ENCODE measurements around the gene RPUSD1.

RPUSD1 gene

DNA sequence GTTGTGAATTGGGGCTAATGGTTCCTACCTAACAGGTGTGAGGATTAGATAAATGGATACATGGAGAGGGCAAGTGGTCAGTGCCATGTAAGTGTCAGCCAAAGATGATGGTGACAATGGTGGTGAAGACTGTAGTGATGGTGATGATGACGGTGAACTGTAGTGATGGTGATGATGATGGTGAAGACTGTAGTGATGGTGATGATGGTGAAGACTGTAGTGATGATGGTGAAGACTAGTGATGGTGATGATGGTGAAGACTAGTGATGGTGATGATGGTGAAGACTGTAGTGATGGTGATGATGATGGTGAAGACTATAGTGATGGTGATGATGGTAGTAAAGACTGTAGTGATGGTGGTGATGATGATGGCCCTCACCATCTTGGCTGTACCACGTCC, 30.4 kb upstream of the RPUSD1 start:
- TF ChIP-seq GLIS3 (CRISPR knock-in tag; IDR thresholded peaks at IDR 0.05) (no peak), CSDC2 (CRISPR knock-in tag; IDR thresholded peaks at IDR 0.05) (no peak), BACH2 (CRISPR knock-in tag; IDR thresholded peaks at IDR 0.05; ENCODE audit: borderline replicate concordance) (no peak), ESRRG (CRISPR knock-in tag; IDR thresholded peaks at IDR 0.05) (no peak), ZFP30 (CRISPR knock-in tag; IDR thresholded peaks at IDR 0.05) (no peak), SNAI2 (CRISPR knock-in tag; IDR thresholded peaks at IDR 0.05) (no peak), PPARA (CRISPR knock-in tag; IDR thresholded peaks at IDR 0.05; ENCODE audit: borderline replicate concordance) (no peak), TCF4 (CRISPR knock-in tag; IDR thresholded peaks at IDR 0.05; ENCODE audit: borderline replicate concordance) (no peak), TOX (CRISPR knock-in tag; IDR thresholded peaks at IDR 0.05; ENCODE audit: borderline replicate concordance) (no peak), ISL1 (CRISPR knock-in tag; IDR thresholded peaks at IDR 0.05) (no peak), ZC3H10 (CRISPR knock-in tag; IDR thresholded peaks at IDR 0.05) (no peak), ZNF8 (CRISPR knock-in tag; IDR thresholded peaks at IDR 0.05) (no peak), OSR1 (CRISPR knock-in tag; IDR thresholded peaks at IDR 0.05) (no peak), ZNF565 (CRISPR knock-in tag; conservative IDR thresholded peaks at IDR 0.05; ENCODE audit: low read depth) (no peak), ZNF70 (CRISPR knock-in tag; IDR thresholded peaks at IDR 0.05) (no peak)
- TF ChIP-seq, protein P1, sequence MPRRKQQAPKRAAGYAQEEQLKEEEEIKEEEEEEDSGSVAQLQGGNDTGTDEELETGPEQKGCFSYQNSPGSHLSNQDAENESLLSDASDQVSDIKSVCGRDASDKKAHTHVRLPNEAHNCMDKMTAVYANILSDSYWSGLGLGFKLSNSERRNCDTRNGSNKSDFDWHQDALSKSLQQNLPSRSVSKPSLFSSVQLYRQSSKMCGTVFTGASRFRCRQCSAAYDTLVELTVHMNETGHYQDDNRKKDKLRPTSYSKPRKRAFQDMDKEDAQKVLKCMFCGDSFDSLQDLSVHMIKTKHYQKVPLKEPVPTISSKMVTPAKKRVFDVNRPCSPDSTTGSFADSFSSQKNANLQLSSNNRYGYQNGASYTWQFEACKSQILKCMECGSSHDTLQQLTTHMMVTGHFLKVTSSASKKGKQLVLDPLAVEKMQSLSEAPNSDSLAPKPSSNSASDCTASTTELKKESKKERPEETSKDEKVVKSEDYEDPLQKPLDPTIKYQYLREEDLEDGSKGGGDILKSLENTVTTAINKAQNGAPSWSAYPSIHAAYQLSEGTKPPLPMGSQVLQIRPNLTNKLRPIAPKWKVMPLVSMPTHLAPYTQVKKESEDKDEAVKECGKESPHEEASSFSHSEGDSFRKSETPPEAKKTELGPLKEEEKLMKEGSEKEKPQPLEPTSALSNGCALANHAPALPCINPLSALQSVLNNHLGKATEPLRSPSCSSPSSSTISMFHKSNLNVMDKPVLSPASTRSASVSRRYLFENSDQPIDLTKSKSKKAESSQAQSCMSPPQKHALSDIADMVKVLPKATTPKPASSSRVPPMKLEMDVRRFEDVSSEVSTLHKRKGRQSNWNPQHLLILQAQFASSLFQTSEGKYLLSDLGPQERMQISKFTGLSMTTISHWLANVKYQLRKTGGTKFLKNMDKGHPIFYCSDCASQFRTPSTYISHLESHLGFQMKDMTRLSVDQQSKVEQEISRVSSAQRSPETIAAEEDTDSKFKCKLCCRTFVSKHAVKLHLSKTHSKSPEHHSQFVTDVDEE (CRISPR knock-in tag; IDR thresholded peaks at IDR 0.05), result no peak
- TF ChIP-seq, protein P2, sequence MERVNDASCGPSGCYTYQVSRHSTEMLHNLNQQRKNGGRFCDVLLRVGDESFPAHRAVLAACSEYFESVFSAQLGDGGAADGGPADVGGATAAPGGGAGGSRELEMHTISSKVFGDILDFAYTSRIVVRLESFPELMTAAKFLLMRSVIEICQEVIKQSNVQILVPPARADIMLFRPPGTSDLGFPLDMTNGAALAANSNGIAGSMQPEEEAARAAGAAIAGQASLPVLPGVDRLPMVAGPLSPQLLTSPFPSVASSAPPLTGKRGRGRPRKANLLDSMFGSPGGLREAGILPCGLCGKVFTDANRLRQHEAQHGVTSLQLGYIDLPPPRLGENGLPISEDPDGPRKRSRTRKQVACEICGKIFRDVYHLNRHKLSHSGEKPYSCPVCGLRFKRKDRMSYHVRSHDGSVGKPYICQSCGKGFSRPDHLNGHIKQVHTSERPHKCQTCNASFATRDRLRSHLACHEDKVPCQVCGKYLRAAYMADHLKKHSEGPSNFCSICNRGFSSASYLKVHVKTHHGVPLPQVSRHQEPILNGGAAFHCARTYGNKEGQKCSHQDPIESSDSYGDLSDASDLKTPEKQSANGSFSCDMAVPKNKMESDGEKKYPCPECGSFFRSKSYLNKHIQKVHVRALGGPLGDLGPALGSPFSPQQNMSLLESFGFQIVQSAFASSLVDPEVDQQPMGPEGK (CRISPR knock-in tag; IDR thresholded peaks at IDR 0.05; ENCODE audit: borderline replicate concordance), result no peak
- ATAC-seq, result no peak

DNA sequence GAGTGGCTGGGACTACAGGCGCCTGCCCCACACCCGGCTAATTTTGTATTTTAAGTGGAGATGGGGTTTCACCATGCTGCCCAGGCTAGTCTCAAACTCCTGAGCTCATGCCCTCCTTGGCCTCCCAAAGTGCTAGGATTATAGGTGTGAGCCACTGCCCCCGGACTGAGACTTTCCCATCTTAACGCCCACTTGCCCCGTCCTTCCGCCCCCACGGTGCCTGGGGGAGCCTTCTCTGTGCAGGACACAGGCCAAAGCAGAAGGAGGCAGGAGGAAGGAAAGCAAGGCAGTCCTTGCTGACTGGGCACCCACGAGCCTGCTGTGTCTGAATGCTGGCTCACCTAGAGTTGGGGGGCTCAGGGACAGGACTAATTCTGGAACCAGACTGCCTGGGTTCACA, 30.0 kb upstream of the RPUSD1 start:
- TF ChIP-seq, protein P3, sequence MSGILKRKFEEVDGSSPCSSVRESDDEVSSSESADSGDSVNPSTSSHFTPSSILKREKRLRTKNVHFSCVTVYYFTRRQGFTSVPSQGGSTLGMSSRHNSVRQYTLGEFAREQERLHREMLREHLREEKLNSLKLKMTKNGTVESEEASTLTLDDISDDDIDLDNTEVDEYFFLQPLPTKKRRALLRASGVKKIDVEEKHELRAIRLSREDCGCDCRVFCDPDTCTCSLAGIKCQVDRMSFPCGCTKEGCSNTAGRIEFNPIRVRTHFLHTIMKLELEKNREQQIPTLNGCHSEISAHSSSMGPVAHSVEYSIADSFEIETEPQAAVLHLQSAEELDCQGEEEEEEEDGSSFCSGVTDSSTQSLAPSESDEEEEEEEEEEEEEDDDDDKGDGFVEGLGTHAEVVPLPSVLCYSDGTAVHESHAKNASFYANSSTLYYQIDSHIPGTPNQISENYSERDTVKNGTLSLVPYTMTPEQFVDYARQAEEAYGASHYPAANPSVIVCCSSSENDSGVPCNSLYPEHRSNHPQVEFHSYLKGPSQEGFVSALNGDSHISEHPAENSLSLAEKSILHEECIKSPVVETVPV (CRISPR knock-in tag; IDR thresholded peaks at IDR 0.05), result no peak
- TF ChIP-seq ZNF8 (CRISPR knock-in tag; IDR thresholded peaks at IDR 0.05) (no peak), RARB (CRISPR knock-in tag; IDR thresholded peaks at IDR 0.05) (no peak), ZNF565 (CRISPR knock-in tag; conservative IDR thresholded peaks at IDR 0.05; ENCODE audit: low read depth) (no peak), OSR1 (CRISPR knock-in tag; IDR thresholded peaks at IDR 0.05) (no peak), ARNTL (CRISPR knock-in tag; IDR thresholded peaks at IDR 0.05; ENCODE audit: borderline replicate concordance, low read depth) (no peak), ZFP30 (CRISPR knock-in tag; IDR thresholded peaks at IDR 0.05) (no peak), SNAI2 (CRISPR knock-in tag; IDR thresholded peaks at IDR 0.05) (no peak), ZNF70 (CRISPR knock-in tag; IDR thresholded peaks at IDR 0.05) (no peak), ZFP3 (CRISPR knock-in tag; IDR thresholded peaks at IDR 0.05) (no peak), CSDC2 (CRISPR knock-in tag; IDR thresholded peaks at IDR 0.05) (no peak)

DNA sequence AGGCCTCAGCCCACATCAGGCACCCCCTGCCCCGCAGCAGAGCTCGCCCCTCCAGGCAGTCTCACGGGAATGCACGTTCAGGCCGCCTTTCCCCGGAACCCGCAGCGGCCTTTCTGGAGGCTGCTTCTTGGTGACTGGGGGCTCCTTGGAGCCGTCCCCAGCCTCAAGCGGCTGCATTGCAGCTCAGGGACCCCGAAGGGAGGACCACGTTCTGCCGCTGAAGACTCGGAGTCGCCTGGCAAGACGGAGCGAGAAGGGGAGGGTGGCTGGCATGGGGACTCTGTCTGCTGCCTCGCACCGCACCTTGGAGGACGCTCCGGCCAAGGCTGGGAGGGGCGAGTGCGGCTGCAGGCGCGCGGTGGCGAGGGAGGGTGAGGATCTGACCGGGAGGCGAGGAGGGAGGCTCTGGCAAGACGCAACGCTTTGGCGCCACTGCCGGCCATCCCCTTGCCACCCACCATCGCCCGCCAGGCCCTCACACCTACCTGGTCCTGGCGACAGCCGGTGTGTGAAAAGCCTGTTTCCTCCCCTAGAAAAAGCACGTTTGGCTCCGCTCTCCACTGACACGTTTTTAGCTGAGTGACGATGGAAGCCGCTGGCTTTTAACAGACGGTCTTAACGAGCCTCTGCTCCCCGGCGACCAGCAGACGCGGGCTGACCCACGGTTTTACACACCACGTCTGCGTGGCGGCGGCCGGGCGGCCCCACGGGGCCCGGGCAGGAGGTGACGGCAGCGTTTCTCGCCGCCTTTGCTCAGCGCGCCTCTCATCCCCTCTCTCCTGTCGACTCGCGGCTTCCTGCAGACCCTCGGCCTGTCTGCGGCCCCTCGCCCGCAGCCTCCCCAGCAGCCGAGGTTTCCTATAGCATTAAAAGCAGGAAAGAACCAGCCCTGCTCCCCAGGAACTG, 29.1 kb upstream of the RPUSD1 start:
- TF ChIP-seq RARB (CRISPR knock-in tag; IDR thresholded peaks at IDR 0.05) (no peak), GLIS3 (CRISPR knock-in tag; IDR thresholded peaks at IDR 0.05) (no peak), TCF4 (CRISPR knock-in tag; IDR thresholded peaks at IDR 0.05; ENCODE audit: borderline replicate concordance) (no peak), ZNF8 (CRISPR knock-in tag; IDR thresholded peaks at IDR 0.05) (no peak), BACH2 (CRISPR knock-in tag; IDR thresholded peaks at IDR 0.05; ENCODE audit: borderline replicate concordance) (no peak), ZNF565 (CRISPR knock-in tag; conservative IDR thresholded peaks at IDR 0.05; ENCODE audit: low read depth) (no peak), ZC3H10 (CRISPR knock-in tag; IDR thresholded peaks at IDR 0.05) (no peak), ZFP30 (CRISPR knock-in tag; IDR thresholded peaks at IDR 0.05) (no peak), ZNF70 (CRISPR knock-in tag; IDR thresholded peaks at IDR 0.05) (no peak), OSR1 (CRISPR knock-in tag; IDR thresholded peaks at IDR 0.05) (no peak)
- TF ChIP-seq, protein P4, sequence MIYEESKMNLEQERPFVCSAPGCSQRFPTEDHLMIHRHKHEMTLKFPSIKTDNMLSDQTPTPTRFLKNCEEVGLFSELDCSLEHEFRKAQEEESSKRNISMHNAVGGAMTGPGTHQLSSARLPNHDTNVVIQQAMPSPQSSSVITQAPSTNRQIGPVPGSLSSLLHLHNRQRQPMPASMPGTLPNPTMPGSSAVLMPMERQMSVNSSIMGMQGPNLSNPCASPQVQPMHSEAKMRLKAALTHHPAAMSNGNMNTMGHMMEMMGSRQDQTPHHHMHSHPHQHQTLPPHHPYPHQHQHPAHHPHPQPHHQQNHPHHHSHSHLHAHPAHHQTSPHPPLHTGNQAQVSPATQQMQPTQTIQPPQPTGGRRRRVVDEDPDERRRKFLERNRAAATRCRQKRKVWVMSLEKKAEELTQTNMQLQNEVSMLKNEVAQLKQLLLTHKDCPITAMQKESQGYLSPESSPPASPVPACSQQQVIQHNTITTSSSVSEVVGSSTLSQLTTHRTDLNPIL (CRISPR knock-in tag; IDR thresholded peaks at IDR 0.05; ENCODE audit: low read depth), result no peak
- ATAC-seq, result no peak

More for the DNA sequence above, 30.0 kb upstream of the RPUSD1 start:
- no peak for ATAC-seq

Measured in SK-N-SH treated with all-trans-retinoic acid at 6 μM for 48 hours (cell line).